Stimulated activated naive CD8-positive, alpha-beta T cell treated with anti-CD3 and anti-CD28 coated beads, Interleukin-15, amount 100 ng/mL, for 72 hours (primary cell): ENCODE measurements around the gene LHPP.

Source experiments
- ATAC-seq: fragments of 150-1000 bp; cut with Tn5 transposase; 2 replicates; pipeline ENCODE4 v1.10.0; 2021; ENCODE audit warnings: mild to moderate bottlenecking, moderate library complexity
- DNase-seq, 2 donors: peaks; one replicate each; pipeline ENCODE4 v3.0.0; 2021 to 2022
- H3K27ac Mint-ChIP-seq, 2 donors: one replicate each; pipeline ENCODE4 v1.8.0; 2022; ENCODE audit warnings: mild to moderate bottlenecking in 2 of 2, mixed read lengths in 2 of 2, moderate library complexity in 2 of 2
- H3K27me3 Mint-ChIP-seq: one replicate; pipeline ENCODE4 v1.8.0; 2022; ENCODE audit warnings: mixed read lengths
- H3K4me1 Mint-ChIP-seq: one replicate; pipeline ENCODE4 v1.8.0; 2022; ENCODE audit warnings: mild to moderate bottlenecking, mixed read lengths
- H3K4me3 Mint-ChIP-seq, 2 donors: one replicate each; pipeline ENCODE4 v1.8.0; 2022; ENCODE audit warnings: mild to moderate bottlenecking in 2 of 2, mixed read lengths in 2 of 2, moderate library complexity in 1 of 2
- H3K9me3 Mint-ChIP-seq, 2 donors: one replicate each; pipeline ENCODE4 v1.8.0; 2022; ENCODE audit warnings: mixed read lengths in 2 of 2

LHPP gene

GRCh38 chr10:124526621-124527267 is 65.1 kb downstream of the LHPP start:
- peaks cover 15% of the 10 kb centered on the region for H3K4me1 Mint-ChIP-seq
- H3K4me3 Mint-ChIP-seq = no peak overlapping the region
- no peak overlapping the region for H3K27ac Mint-ChIP-seq
- DNase-seq (no peak), ATAC-seq (no peak)
- no peaks in the 10 kb centered on the region for H3K9me3 Mint-ChIP-seq
- peaks cover 8% of the 10 kb centered on the region for H3K27me3 Mint-ChIP-seq

GRCh38 chr10:124527874-124528395 is 66.3 kb downstream of the LHPP start:
- no peak for DNase-seq
- Mint-ChIP-seq H3K27me3 (peaks cover 8% of the 10 kb centered on the region), H3K4me3 (no peak overlapping the region), H3K4me1 (peaks cover 15% of the 10 kb centered on the region), H3K9me3 (no peaks in the 10 kb centered on the region), H3K27ac (no peak overlapping the region)
- no peak for ATAC-seq

DNA sequence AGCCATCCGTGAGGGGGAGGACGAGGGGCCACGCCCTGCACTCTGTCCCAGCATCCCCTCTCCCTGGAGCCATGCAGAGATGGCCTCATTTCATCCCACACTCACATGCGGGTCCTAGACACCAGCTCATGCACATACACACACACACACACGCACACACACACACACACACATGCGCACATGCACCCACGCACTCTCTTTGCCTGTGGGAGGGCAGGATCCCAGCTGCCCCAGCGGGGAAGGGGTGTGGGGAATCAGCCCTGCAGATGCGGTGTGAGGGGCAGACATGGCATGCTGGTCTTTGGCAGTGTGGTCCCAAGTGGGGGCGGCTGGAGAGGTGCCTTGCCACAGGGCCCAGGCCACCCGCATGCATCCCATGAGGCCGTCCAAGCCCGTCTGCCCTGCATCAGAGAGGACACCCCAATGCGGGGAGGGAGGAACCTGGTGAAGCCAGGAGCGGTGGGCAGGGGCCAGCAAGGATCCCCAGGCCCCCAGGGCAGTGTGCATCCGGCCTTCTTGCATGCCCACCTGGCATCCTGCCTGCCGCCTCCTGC is 68.1 kb downstream of the LHPP start:
- no peak overlapping the region for H3K4me3 Mint-ChIP-seq
- no peaks in the 10 kb centered on the region for H3K9me3 Mint-ChIP-seq
- H3K27me3 Mint-ChIP-seq = peaks cover 8% of the 10 kb centered on the region
- ATAC-seq (peak; percentile 44), DNase-seq (no peak)
- H3K4me1 Mint-ChIP-seq = peaks cover 22% of the 10 kb centered on the region
- H3K27ac Mint-ChIP-seq = peak overlapping the region in 1 of 2 donors; percentile 54

GRCh38 chr10:124530215-124530665 is 68.6 kb downstream of the LHPP start:
- peak; percentile 85 to 86 for DNase-seq
- Mint-ChIP-seq H3K27ac (peak overlapping the region in 1 of 2 donors; percentile 29), H3K9me3 (no peaks in the 10 kb centered on the region), H3K27me3 (peaks cover 8% of the 10 kb centered on the region), H3K4me1 (peaks cover 24% of the 10 kb centered on the region), H3K4me3 (no peak overlapping the region)
- peak; percentile 93 for ATAC-seq

GRCh38 chr10:124530816-124531215 is 69.2 kb downstream of the LHPP start:
- Mint-ChIP-seq H3K27me3 (peaks cover 8% of the 10 kb centered on the region), H3K9me3 (no peaks in the 10 kb centered on the region), H3K4me3 (no peak overlapping the region), H3K4me1 (peaks cover 24% of the 10 kb centered on the region), H3K27ac (peak overlapping the region in 1 of 2 donors; percentile 50)
- DNase-seq (no peak), ATAC-seq (no peak)

DNA sequence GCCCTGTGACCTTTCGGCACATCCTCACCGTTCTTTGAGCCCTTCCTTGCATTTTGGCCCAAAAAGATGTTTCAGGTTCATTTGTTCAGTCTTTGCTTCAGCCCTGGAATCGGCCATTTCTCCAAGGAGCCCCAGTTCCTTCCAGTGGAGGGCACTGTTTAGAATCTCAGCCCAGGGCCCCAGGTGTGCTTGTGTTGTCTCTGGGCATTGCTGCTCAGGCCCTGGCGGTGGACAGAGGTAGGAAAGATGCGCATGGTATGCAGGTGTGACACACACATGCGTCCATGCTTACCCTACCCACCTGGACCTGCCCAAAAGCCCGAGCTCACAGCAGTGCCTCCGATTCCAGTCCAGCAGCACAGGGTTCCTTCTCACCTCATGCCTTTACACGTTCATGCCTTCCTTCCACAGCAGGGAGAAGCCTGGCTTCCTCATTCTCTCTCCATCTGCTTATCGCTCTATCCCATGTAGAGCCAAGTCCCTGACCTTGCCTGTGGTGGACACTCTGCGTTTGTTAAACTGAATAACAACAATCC is 70.6 kb downstream of the LHPP start:
- Mint-ChIP-seq H3K9me3 (no peaks in the 10 kb centered on the region), H3K27ac (no peak overlapping the region), H3K4me1 (peaks cover 24% of the 10 kb centered on the region), H3K4me3 (no peak overlapping the region), H3K27me3 (peaks cover 8% of the 10 kb centered on the region)
- no peak for DNase-seq
- ATAC-seq = no peak

DNA sequence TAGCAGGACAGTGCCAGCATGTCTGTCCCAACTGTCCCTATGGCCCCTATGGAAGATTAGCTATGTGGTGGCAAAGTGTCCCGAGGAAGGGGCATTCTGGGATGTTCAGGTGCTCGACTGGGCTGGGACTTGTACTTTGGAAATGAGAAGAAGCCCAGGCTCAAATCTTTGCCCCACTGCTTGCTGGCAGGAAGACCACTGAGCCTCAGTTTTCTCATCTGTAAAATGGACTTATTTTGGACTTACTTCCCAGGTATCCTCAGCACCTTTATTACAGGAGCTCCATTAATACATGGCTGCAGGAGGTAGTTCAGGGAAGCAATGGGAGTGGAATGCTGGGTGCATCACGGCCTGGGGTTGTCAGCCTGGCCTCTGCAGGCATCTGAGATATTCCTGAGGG is 71.2 kb downstream of the LHPP start:
- peaks cover 24% of the 10 kb centered on the region for H3K4me1 Mint-ChIP-seq
- H3K27ac Mint-ChIP-seq = no peak overlapping the region
- peaks cover 8% of the 10 kb centered on the region for H3K27me3 Mint-ChIP-seq
- H3K4me3 Mint-ChIP-seq = no peak overlapping the region
- H3K9me3 Mint-ChIP-seq = no peaks in the 10 kb centered on the region
- ATAC-seq = no peak
- no peak for DNase-seq

- H3K4me1 Mint-ChIP-seq = peaks cover 24% of the 10 kb centered on the region
- no peak overlapping the region for H3K4me3 Mint-ChIP-seq
- no peaks in the 10 kb centered on the region for H3K9me3 Mint-ChIP-seq
- no peak for ATAC-seq
- peaks cover 8% of the 10 kb centered on the region for H3K27me3 Mint-ChIP-seq
- no peak overlapping the region for H3K27ac Mint-ChIP-seq
- no peak for DNase-seq
These were observed 71.6 kb downstream of the LHPP start for GRCh38 chr10:124533266-124533665.

- Mint-ChIP-seq H3K9me3 (no peaks in the 10 kb centered on the region), H3K4me3 (peak overlapping the region in 1 of 2 donors; percentile 44), H3K27me3 (peaks cover 8% of the 10 kb centered on the region), H3K27ac (peak overlapping the region; percentile 24 to 86), H3K4me1 (peaks cover 24% of the 10 kb centered on the region)
- peak; percentile 17 to 19 for DNase-seq
- ATAC-seq = no peak
These were observed 72.7 kb downstream of the LHPP start for GRCh38 chr10:124534231-124534798.

DNA sequence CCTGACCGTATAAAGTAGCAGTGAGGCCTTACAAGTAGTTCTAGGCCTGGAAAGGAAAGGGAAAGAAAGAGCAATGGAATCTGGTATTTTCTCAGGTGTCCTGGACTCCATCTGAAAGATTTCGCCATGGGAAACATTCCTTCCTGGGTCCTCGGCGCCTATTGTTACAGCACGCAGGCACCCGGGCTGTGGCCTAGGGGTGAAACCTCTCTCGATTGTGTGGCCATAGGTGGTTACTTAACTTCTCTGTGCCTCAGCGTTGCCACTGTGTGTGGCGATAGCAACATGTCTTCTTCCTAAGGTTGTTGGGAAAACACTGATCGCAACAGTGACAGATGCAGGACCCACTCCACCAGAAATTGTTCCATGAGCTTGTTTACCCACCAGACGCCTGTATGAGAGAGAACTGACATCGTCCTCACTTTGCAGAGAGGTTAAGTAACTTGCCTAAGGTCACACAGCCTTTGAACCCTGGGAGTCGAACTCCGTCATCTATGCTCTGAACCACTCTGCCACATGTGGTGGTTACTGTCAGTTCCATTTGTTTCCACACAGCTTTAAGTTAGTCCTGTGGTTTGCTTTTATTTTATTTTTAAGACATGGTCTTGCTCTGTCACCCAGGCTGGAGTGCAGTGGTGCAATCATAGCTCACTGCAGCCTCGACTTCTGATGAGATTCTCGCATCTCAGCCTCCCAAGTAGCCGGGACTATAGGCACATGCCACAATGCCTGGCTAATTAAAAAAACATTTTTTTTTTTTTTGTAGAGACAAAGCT is 73.4 kb downstream of the LHPP start:
- DNase-seq = no peak
- no peak for ATAC-seq
- Mint-ChIP-seq H3K27ac (peak overlapping the region; percentile 24 to 86), H3K27me3 (peaks cover 8% of the 10 kb centered on the region), H3K9me3 (no peaks in the 10 kb centered on the region), H3K4me1 (peaks cover 27% of the 10 kb centered on the region), H3K4me3 (peak overlapping the region in 1 of 2 donors; percentile 44)

GRCh38 chr10:124535731-124536495 is 74.3 kb downstream of the LHPP start:
- ATAC-seq (no peak), DNase-seq (no peak)
- no peak overlapping the region for H3K27ac Mint-ChIP-seq
- peaks cover 8% of the 10 kb centered on the region for H3K27me3 Mint-ChIP-seq
- H3K4me1 Mint-ChIP-seq = peaks cover 25% of the 10 kb centered on the region
- H3K4me3 Mint-ChIP-seq = no peak overlapping the region
- no peaks in the 10 kb centered on the region for H3K9me3 Mint-ChIP-seq

GRCh38 chr10:124536496-124537050 is 75.0 kb downstream of the LHPP start:
- H3K27me3 Mint-ChIP-seq = peaks cover 2% of the 10 kb centered on the region
- ATAC-seq (no peak), DNase-seq (no peak)
- no peak overlapping the region for H3K27ac Mint-ChIP-seq
- no peaks in the 10 kb centered on the region for H3K9me3 Mint-ChIP-seq
- peaks cover 19% of the 10 kb centered on the region for H3K4me1 Mint-ChIP-seq
- no peak overlapping the region for H3K4me3 Mint-ChIP-seq

DNA sequence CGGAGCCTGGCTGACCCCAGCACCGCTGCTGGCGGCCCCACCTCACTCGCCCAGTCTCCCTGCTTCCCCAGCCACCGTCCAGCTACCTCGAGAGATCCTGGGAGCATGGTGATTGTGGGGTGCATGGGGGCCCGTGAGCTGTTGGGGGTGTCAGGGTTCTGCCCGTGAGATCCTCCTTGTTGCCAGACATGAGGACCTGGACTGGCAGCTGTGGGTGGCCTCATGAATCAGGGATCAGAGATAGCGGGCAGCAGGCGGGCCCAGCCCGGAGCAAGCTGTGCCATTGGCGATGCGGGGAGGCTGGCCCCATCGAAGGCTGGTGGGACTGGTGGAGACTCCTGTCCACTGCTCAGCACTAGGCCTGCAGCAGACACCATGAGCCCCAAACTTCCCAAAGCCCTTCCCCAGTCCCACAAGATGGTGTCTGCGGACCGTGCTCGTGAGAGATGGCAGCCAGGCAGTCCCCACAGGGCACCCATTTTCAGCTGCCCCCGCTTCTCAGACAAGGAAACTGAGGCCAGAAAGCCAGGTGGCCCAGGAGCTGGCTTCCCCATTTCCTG is 75.6 kb downstream of the LHPP start:
- no peaks in the 10 kb centered on the region for H3K27me3 Mint-ChIP-seq
- DNase-seq = no peak
- no peaks in the 10 kb centered on the region for H3K9me3 Mint-ChIP-seq
- no peak for ATAC-seq
- no peak overlapping the region for H3K4me3 Mint-ChIP-seq
- peaks cover 19% of the 10 kb centered on the region for H3K4me1 Mint-ChIP-seq
- no peak overlapping the region for H3K27ac Mint-ChIP-seq

- peak; percentile 8 for ATAC-seq
- no peak overlapping the region for H3K27ac Mint-ChIP-seq
- H3K4me1 Mint-ChIP-seq = peaks cover 19% of the 10 kb centered on the region
These were observed 76.3 kb downstream of the LHPP start for GRCh38 chr10:124537891-124538290.

More at GRCh38 chr10:124537891-124538290, 76.3 kb downstream of the LHPP start:
- no peaks in the 10 kb centered on the region for H3K9me3 Mint-ChIP-seq
- H3K4me3 Mint-ChIP-seq = no peak overlapping the region
- no peak for DNase-seq
- no peaks in the 10 kb centered on the region for H3K27me3 Mint-ChIP-seq
